ENCODE measurements around the gene PRIM2.
"Not testable (repeated sequence)": the region's sequence is repeated elsewhere in the genome, so short reads cannot be mapped to it uniquely, and the experiment has no call there.

DNA sequence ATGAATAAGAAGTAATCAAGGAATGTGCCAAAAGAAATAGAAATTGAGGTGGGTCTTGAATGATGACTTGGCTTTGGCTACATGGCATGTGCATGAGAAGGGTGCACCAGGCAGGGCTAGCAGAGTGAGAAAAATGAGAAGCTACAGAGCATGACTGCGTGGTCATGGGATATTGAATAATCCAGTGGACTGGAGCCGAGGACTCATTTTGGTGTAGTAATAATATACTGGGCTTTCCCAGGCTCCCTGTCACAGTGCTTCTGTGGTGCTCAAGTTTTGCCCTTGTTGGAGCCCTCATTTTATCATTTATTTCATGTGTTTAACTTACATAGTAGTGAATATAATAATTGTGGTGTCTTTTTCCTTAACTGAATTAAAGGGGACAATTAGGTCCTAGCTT lies 217.7 kb downstream of the PRIM2 start:
- TF ChIP-seq, protein P1, sequence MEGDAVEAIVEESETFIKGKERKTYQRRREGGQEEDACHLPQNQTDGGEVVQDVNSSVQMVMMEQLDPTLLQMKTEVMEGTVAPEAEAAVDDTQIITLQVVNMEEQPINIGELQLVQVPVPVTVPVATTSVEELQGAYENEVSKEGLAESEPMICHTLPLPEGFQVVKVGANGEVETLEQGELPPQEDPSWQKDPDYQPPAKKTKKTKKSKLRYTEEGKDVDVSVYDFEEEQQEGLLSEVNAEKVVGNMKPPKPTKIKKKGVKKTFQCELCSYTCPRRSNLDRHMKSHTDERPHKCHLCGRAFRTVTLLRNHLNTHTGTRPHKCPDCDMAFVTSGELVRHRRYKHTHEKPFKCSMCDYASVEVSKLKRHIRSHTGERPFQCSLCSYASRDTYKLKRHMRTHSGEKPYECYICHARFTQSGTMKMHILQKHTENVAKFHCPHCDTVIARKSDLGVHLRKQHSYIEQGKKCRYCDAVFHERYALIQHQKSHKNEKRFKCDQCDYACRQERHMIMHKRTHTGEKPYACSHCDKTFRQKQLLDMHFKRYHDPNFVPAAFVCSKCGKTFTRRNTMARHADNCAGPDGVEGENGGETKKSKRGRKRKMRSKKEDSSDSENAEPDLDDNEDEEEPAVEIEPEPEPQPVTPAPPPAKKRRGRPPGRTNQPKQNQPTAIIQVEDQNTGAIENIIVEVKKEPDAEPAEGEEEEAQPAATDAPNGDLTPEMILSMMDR (IDR thresholded peaks at IDR 0.05) = not testable (repeated sequence)
- TF ChIP-seq POLR2A, POLR2AphosphoS5, EP300 (IDR thresholded peaks at IDR 0.05): not testable (repeated sequence)
